Activated T-cell treated with anti-CD3 and anti-CD28 coated beads, Interleukin-2, amount 50 U/mL, for 1 hour (primary cell): Measurements from ENCODE around the gene ST8SIA5.

Experiments used
- DNase-seq: peaks from one replicate; pipeline ENCODE4 v3.0.0-alpha.2; 2020

ST8SIA5 gene

GRCh38 chr18:46705521-46705920 is 51.3 kb downstream of the ST8SIA5 start:
- DNase-seq, result no peak

GRCh38 chr18:46704816-46705215 is 52.0 kb downstream of the ST8SIA5 start:
- DNase-seq, result no peak

- no peak for DNase-seq
Measured at GRCh38 chr18:46704189-46704588, 52.7 kb downstream of the ST8SIA5 start.

- no peak for DNase-seq
Measured at GRCh38 chr18:46702471-46702870, 54.4 kb downstream of the ST8SIA5 start.

GRCh38 chr18:46700066-46700824 is 56.6 kb downstream of the ST8SIA5 start:
- no peak for DNase-seq

GRCh38 chr18:46696702-46697101 is 60.2 kb downstream of the ST8SIA5 start:
- DNase-seq, result no peak

GRCh38 chr18:46696268-46696667 is 60.6 kb downstream of the ST8SIA5 start:
- DNase-seq, result no peak

- no peak for DNase-seq
Measured at GRCh38 chr18:46693996-46694395, 62.9 kb downstream of the ST8SIA5 start.

- no peak for DNase-seq
Measured at GRCh38 chr18:46688853-46689525, 67.9 kb downstream of the ST8SIA5 start.

- no peak for DNase-seq
Measured at GRCh38 chr18:46686186-46686585, 70.7 kb downstream of the ST8SIA5 start.

GRCh38 chr18:46683252-46683651 is 73.6 kb downstream of the ST8SIA5 start:
- no peak for DNase-seq

GRCh38 chr18:46680784-46681695 is 75.8 kb downstream of the ST8SIA5 start:
- DNase-seq, result no peak

GRCh38 chr18:46679846-46680598 is 76.8 kb downstream of the ST8SIA5 start:
- DNase-seq, result no peak

- no peak for DNase-seq
Measured at GRCh38 chr18:46678785-46679399, 78.0 kb downstream of the ST8SIA5 start.

GRCh38 chr18:46678041-46678440 is 78.8 kb downstream of the ST8SIA5 start:
- no peak for DNase-seq

- DNase-seq, result no peak
Measured at GRCh38 chr18:46677611-46678010, 79.2 kb downstream of the ST8SIA5 start.

GRCh38 chr18:46676182-46676835 is 80.5 kb downstream of the ST8SIA5 start:
- DNase-seq, result no peak

GRCh38 chr18:46675112-46675511 is 81.7 kb downstream of the ST8SIA5 start:
- DNase-seq, result no peak

- no peak for DNase-seq
Measured at GRCh38 chr18:46672062-46672970, 84.5 kb downstream of the ST8SIA5 start.

- no peak for DNase-seq
Measured at GRCh38 chr18:46668694-46669093, 88.2 kb downstream of the ST8SIA5 start.

GRCh38 chr18:46668135-46668534 is 88.7 kb downstream of the ST8SIA5 start:
- no peak for DNase-seq
